ENCODE measurements around the gene MBL2.

DNA sequence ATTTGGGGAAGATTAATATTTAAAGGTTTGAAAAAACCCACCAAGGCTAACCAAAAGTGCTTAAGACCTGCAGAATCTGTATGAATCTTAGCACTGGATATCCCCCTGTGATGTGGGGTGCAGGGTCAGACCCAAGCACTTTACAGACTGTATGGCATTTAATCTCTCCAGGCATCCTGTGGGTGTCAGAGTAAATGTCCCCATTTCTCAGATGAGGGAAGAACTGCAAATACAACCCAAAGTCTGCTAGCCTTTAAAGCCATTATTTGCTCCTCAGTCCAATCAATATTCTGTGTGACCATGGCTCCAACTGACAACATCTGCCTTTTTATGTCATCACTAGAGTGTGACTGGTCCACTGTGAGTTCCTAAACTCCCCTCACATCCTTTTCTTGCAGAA lies 10.0 kb upstream of the MBL2 start:
- TF ChIP-seq, protein P1, sequence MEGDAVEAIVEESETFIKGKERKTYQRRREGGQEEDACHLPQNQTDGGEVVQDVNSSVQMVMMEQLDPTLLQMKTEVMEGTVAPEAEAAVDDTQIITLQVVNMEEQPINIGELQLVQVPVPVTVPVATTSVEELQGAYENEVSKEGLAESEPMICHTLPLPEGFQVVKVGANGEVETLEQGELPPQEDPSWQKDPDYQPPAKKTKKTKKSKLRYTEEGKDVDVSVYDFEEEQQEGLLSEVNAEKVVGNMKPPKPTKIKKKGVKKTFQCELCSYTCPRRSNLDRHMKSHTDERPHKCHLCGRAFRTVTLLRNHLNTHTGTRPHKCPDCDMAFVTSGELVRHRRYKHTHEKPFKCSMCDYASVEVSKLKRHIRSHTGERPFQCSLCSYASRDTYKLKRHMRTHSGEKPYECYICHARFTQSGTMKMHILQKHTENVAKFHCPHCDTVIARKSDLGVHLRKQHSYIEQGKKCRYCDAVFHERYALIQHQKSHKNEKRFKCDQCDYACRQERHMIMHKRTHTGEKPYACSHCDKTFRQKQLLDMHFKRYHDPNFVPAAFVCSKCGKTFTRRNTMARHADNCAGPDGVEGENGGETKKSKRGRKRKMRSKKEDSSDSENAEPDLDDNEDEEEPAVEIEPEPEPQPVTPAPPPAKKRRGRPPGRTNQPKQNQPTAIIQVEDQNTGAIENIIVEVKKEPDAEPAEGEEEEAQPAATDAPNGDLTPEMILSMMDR (IDR thresholded peaks at IDR 0.05), result no peak
- TF ChIP-seq POLR2AphosphoS5 (IDR thresholded peaks at IDR 0.05) (no peak), POLR2A (IDR thresholded peaks at IDR 0.05) (no peak)

Data from transverse colon (tissue), 4 donors.